WTC11 (cell line): ENCODE measurements around the gene SMIM1. TPM values are rescaled to one million over a fixed set of nuclear protein-coding genes. Genes with fewer than 3 reads are reported as not detected.

Source experiments
- ATAC-seq: fragments of 200-7000 bp; cut with Tn5 transposase; 2 replicates; pipeline ENCODE4 v1.10.0; 2021; ENCODE audit warnings: mild to moderate bottlenecking, moderate library complexity
- CTCF ChIA-PET: fragments of 300-600 bp; sonication (Branson Sonifier 250); formaldehyde crosslinking; loops from one replicate; lab custom pipeline; 2021; ENCODE audit warnings: antibody characterized with exemption; lab: Charles Lee
- POLR2A ChIA-PET: fragments of 350-600 bp; sonication (Branson Sonifier 250); formaldehyde crosslinking; loops from one replicate; lab custom pipeline; 2021; ENCODE audit warnings: antibody characterized with exemption; lab: Charles Lee
- DNase-seq: peaks from one replicate; pipeline ENCODE4 v3.0.0; 2021; ENCODE audit warnings: low spot score
- H3K27ac Mint-ChIP-seq: 2 replicates; pipeline ENCODE4 v1.8.0; 2021; ENCODE audit warnings: mixed read lengths
- H3K27me3 Mint-ChIP-seq: 2 replicates; pipeline ENCODE4 v1.8.0; 2021; ENCODE audit warnings: low read depth, mild to moderate bottlenecking, moderate library complexity, mixed read lengths
- H3K36me3 Mint-ChIP-seq: 2 replicates; pipeline ENCODE4 v1.8.0; 2021; ENCODE audit warnings: mixed read lengths
- H3K4me1 Mint-ChIP-seq: 2 replicates; pipeline ENCODE4 v1.8.0; 2022; ENCODE audit warnings: mixed read lengths
- H3K4me3 Mint-ChIP-seq: 2 replicates; pipeline ENCODE4 v1.8.0; 2021; ENCODE audit warnings: mild to moderate bottlenecking, moderate library complexity, mixed read lengths
- H3K9me3 Mint-ChIP-seq: 2 replicates; pipeline ENCODE4 v1.8.0; 2021; ENCODE audit warnings: mixed read lengths
- CREB1 ChIP-seq: sonication (generic); formaldehyde crosslinking; IDR thresholded peaks from 2 replicates; pipeline ENCODE4 v1.8.0; 2023; ENCODE audit warnings: mild to moderate bottlenecking, missing genetic modification reagents
- CREM ChIP-seq: sonication (generic); formaldehyde crosslinking; IDR thresholded peaks from 2 replicates; pipeline ENCODE4 v1.8.1; 2022; ENCODE audit warnings: mild to moderate bottlenecking, missing genetic modification reagents, moderate library complexity
- EMX1 ChIP-seq: fragments of 250-450 bp; sonication (Bioruptor Pico); IDR thresholded peaks from 2 replicates; pipeline ENCODE4 v1.8.0; 2021; ENCODE audit warnings: mild to moderate bottlenecking
- ETV6 ChIP-seq: sonication (generic); formaldehyde crosslinking; IDR thresholded peaks from 2 replicates; pipeline ENCODE4 v1.8.1; 2022; ENCODE audit warnings: mild to moderate bottlenecking, missing genetic modification reagents
- FOXK1 ChIP-seq: sonication (generic); formaldehyde crosslinking; IDR thresholded peaks from 2 replicates; pipeline ENCODE4 v1.8.0; 2022; ENCODE audit warnings: mild to moderate bottlenecking, moderate library complexity, missing genetic modification reagents
- GABPB1 ChIP-seq: sonication (generic); formaldehyde crosslinking; IDR thresholded peaks from 2 replicates; pipeline ENCODE4 v1.8.1; 2023; ENCODE audit warnings: mild to moderate bottlenecking, missing genetic modification reagents
- GRHL2 ChIP-seq: fragments of 250-450 bp; sonication (Bioruptor Pico); IDR thresholded peaks from 2 replicates; pipeline ENCODE4 v1.8.0; 2022; ENCODE audit warnings: mild to moderate bottlenecking, moderate library complexity; ENCODE audit not compliant: insufficient replicate concordance, severe bottlenecking
- JUN ChIP-seq: sonication (generic); formaldehyde crosslinking; IDR thresholded peaks from 2 replicates; pipeline ENCODE4 v1.8.0; 2023; ENCODE audit warnings: mild to moderate bottlenecking, missing genetic modification reagents
- NFATC4 ChIP-seq: fragments of 250-450 bp; sonication (Bioruptor Pico); IDR thresholded peaks from 2 replicates; pipeline ENCODE4 v1.9.0; 2021; ENCODE audit warnings: mild to moderate bottlenecking
- NFE2L1 ChIP-seq: sonication (generic); formaldehyde crosslinking; IDR thresholded peaks from 2 replicates; pipeline ENCODE4 v1.8.1; 2023; ENCODE audit warnings: missing genetic modification reagents
- PREB ChIP-seq: sonication (generic); formaldehyde crosslinking; IDR thresholded peaks from 2 replicates; pipeline ENCODE4 v1.8.1; 2022; ENCODE audit warnings: mild to moderate bottlenecking, missing genetic modification reagents, moderate library complexity, borderline replicate concordance
- RELA ChIP-seq: sonication (generic); formaldehyde crosslinking; IDR thresholded peaks from 2 replicates; pipeline ENCODE4 v1.8.1; 2022; ENCODE audit warnings: missing genetic modification reagents, mild to moderate bottlenecking, borderline replicate concordance
- TEAD1 ChIP-seq: sonication (generic); formaldehyde crosslinking; IDR thresholded peaks from 2 replicates; pipeline ENCODE4 v1.8.0; 2022; ENCODE audit warnings: mild to moderate bottlenecking, missing genetic modification reagents
- USF2 ChIP-seq: sonication (generic); formaldehyde crosslinking; IDR thresholded peaks from 2 replicates; pipeline ENCODE4 v1.8.1; 2023; ENCODE audit warnings: mild to moderate bottlenecking, missing genetic modification reagents, moderate library complexity
- ZNF263 ChIP-seq: sonication (generic); formaldehyde crosslinking; IDR thresholded peaks from 2 replicates; pipeline ENCODE4 v1.8.1; 2022; ENCODE audit warnings: low read depth, mild to moderate bottlenecking, moderate library complexity, missing genetic modification reagents
- ZNF281 ChIP-seq: sonication (generic); formaldehyde crosslinking; IDR thresholded peaks from 2 replicates; pipeline ENCODE4 v1.8.0; 2023; ENCODE audit warnings: mild to moderate bottlenecking, missing genetic modification reagents
- ZNF423 ChIP-seq: fragments of 250-450 bp; sonication (Bioruptor Pico); IDR thresholded peaks from 2 replicates; pipeline ENCODE4 v2.1.2; 2022; ENCODE audit warnings: mild to moderate bottlenecking, moderate library complexity
- total RNA-seq: library from RNA; stranded (reverse); gene quantifications from 3 replicates; pipeline ENCODE4 v1.2.3, GENCODE V29; 2021
- TF ChIP-seq, protein P1 (sequence below): fragments of 250-450 bp; sonication (Bioruptor Pico); IDR thresholded peaks from 2 replicates; pipeline ENCODE4 v2.1.2; 2022; ENCODE audit warnings: mild to moderate bottlenecking, moderate library complexity
- TF ChIP-seq, protein P2 (sequence below): sonication (generic); formaldehyde crosslinking; IDR thresholded peaks from 2 replicates; pipeline ENCODE4 v1.8.0; 2022; ENCODE audit warnings: mild to moderate bottlenecking, missing genetic modification reagents
- TF ChIP-seq, protein P3 (sequence below): fragments of 200-600 bp; IDR thresholded peaks from 2 replicates; pipeline ENCODE4 v1.8.0; 2022; ENCODE audit warnings: antibody characterized with exemption
- TF ChIP-seq, protein P4 (sequence below): sonication (generic); formaldehyde crosslinking; IDR thresholded peaks from 2 replicates; pipeline ENCODE4 v1.8.0; 2022; ENCODE audit warnings: mild to moderate bottlenecking, missing genetic modification reagents

The SMIM1 gene
- total RNA-seq, 1 experiment from 2014 or later = 10.2 TPM

DNA sequence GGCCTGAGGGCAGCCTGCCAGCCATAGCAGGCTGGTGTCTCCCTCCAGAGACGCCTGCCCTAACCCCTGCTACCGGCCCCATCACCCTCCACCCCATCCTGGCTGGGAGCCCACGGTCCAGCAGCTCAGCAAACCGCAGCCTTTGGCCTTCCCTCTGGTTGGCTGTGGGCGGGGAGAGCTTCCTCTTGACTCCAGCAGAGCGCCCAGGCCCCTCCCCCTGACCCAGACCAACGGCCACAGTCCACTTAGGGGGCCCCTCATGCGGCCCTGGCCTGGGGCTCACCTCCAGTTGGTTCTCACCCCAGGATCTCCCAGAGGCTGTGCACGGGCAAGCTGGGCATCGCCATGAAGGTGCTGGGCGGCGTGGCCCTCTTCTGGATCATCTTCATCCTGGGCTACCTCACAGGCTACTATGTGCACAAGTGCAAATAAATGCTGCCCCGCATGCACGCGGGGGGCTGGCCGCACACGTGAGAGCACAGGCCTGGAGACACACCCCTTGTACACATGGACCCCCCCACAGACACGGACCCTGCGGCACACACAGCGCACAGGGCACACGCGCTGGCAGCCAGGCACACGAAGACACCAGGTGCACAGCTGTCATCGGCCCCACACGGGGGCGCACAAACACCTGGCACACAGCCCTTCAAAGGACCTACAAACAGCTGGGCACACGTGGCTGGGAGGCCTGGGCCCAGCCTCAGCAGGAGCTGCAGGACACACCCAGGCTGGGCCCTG is 3.1 kb downstream of the SMIM1 start:
- Mint-ChIP-seq H3K27ac (no peak overlapping the region), H3K4me1 (peaks cover 22% of the 10 kb centered on the region), H3K4me3 (no peak overlapping the region; the same call in 1 of the 2 replicates), H3K9me3 (no peaks in the 10 kb centered on the region), H3K36me3 (peaks cover 16% of the 10 kb centered on the region), H3K27me3 (no peaks in the 10 kb centered on the region; the same call in none of the 2 replicates)
- DNase-seq (peak; percentile 64), ATAC-seq (peak; percentile 12)
- CTCF ChIA-PET = interaction anchor here (0.6 to 2.2 kb wide), 28 partner anchors 9 to 978 kb away, joined by 3 to 59 read pairs (median 4); partner anchors contain the start of genes C1orf174, CEP104, DFFB and LRRC47
- POLR2A ChIA-PET = interaction anchor here (0.8 to 1.7 kb wide), 3 partner anchors 18 to 124 kb away, joined by 3 to 10 read pairs (median 5); partner anchors contain the start of genes C1orf174 and LRRC47
- TF ChIP-seq, protein P1, sequence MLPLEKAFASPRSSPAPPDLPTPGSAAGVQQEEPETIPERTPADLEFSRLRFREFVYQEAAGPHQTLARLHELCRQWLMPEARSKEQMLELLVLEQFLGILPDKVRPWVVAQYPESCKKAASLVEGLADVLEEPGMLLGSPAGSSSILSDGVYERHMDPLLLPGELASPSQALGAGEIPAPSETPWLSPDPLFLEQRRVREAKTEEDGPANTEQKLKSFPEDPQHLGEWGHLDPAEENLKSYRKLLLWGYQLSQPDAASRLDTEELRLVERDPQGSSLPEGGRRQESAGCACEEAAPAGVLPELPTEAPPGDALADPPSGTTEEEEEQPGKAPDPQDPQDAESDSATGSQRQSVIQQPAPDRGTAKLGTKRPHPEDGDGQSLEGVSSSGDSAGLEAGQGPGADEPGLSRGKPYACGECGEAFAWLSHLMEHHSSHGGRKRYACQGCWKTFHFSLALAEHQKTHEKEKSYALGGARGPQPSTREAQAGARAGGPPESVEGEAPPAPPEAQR (CRISPR knock-in tag) = no peak
- TF ChIP-seq, protein P2, sequence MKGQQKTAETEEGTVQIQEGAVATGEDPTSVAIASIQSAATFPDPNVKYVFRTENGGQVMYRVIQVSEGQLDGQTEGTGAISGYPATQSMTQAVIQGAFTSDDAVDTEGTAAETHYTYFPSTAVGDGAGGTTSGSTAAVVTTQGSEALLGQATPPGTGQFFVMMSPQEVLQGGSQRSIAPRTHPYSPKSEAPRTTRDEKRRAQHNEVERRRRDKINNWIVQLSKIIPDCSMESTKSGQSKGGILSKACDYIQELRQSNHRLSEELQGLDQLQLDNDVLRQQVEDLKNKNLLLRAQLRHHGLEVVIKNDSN = peak; percentile 50; the same call in 1 of the 2 replicates
- TF ChIP-seq ZNF423 (CRISPR knock-in tag) = no peak
- no peak for TF ChIP-seq EMX1
- peak; percentile 29; the same call in 1 of the 2 replicates for TF ChIP-seq ETV6
- no peak for TF ChIP-seq NFE2L1 (CRISPR knock-in tag)
- no peak for TF ChIP-seq JUN
- TF ChIP-seq, protein P3, sequence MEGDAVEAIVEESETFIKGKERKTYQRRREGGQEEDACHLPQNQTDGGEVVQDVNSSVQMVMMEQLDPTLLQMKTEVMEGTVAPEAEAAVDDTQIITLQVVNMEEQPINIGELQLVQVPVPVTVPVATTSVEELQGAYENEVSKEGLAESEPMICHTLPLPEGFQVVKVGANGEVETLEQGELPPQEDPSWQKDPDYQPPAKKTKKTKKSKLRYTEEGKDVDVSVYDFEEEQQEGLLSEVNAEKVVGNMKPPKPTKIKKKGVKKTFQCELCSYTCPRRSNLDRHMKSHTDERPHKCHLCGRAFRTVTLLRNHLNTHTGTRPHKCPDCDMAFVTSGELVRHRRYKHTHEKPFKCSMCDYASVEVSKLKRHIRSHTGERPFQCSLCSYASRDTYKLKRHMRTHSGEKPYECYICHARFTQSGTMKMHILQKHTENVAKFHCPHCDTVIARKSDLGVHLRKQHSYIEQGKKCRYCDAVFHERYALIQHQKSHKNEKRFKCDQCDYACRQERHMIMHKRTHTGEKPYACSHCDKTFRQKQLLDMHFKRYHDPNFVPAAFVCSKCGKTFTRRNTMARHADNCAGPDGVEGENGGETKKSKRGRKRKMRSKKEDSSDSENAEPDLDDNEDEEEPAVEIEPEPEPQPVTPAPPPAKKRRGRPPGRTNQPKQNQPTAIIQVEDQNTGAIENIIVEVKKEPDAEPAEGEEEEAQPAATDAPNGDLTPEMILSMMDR = peak; percentile 27; the same call in 1 of the 2 replicates
- TF ChIP-seq NFATC4 (CRISPR knock-in tag) = no peak
- TF ChIP-seq ZNF281 (CRISPR knock-in tag) = no peak
- no peak for TF ChIP-seq TEAD1
- 0 out of 2 replicates have a peak, but pooled peaks have one; percentile 59 for TF ChIP-seq PREB (CRISPR knock-in tag)
- TF ChIP-seq CREB1 = peak; percentile 28; the same call in 1 of the 2 replicates
- no peak for TF ChIP-seq ZNF263 (CRISPR knock-in tag)
- TF ChIP-seq GABPB1 (CRISPR knock-in tag) = peak; percentile 47; the same call in 1 of the 2 replicates
- TF ChIP-seq FOXK1 (CRISPR knock-in tag) = 0 out of 2 replicates have a peak, but pooled peaks have one; percentile 21
- TF ChIP-seq RELA (CRISPR knock-in tag) = 0 out of 2 replicates have a peak, but pooled peaks have one; percentile 28
- TF ChIP-seq USF2 (CRISPR knock-in tag) = peak; percentile 44; the same call in 1 of the 2 replicates
- TF ChIP-seq, protein P4, sequence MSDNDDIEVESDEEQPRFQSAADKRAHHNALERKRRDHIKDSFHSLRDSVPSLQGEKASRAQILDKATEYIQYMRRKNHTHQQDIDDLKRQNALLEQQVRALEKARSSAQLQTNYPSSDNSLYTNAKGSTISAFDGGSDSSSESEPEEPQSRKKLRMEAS = peak; percentile 83
- no peak for TF ChIP-seq CREM (CRISPR knock-in tag)
- no peak for TF ChIP-seq GRHL2 (CRISPR knock-in tag)
